ENCODE measurements around the gene TIMM17A. TPM values are rescaled to one million over a fixed set of nuclear protein-coding genes. Genes with fewer than 3 reads are reported as not detected.
A peak's percentile ranks its signal among the peaks of the same experiment; 100 is the strongest.

The TIMM17A gene
- polyA plus RNA-seq, 3 donors, result 27.4 to 50.3 (median 45.4) TPM

- H3K4me1 Mint-ChIP-seq, result no peaks in the 10 kb centered on the region
- Histone ChIP-seq H3K9ac (ENCODE audit: insufficient read depth, low read length, poor library complexity, severe bottlenecking) (no peak overlapping the region), H4K20me1 (ENCODE audit: insufficient read depth, low read length) (no peaks in the 10 kb centered on the region), H2AFZ (ENCODE audit: insufficient read depth, low read depth, low read length, poor library complexity, severe bottlenecking) (no peak overlapping the region), H3K4me3 (replicated peaks in 1 of 3; ENCODE audit: low read depth in 2 of 3, low read length in 3 of 3) (no peak overlapping the region), H3K9me3 (replicated peaks in 1 of 2; ENCODE audit: control insufficient read depth in 1 of 2, insufficient read depth in 1 of 2, low read length in 2 of 2) (no peaks in the 10 kb centered on the region), H3K27me3 (ENCODE audit: control insufficient read depth in 2 of 2, insufficient read depth in 2 of 2, low read length in 2 of 2) (no peaks in the 10 kb centered on the region), H3K4me2 (replicated peaks; ENCODE audit: extremely low read depth, low read length, poor library complexity, severe bottlenecking) (no peak overlapping the region), H3K36me3 (replicated peaks in 1 of 2; ENCODE audit: control insufficient read depth in 1 of 2, insufficient read depth in 2 of 2, low read length in 2 of 2) (peaks cover 0 to 17% of the 10 kb centered on the region in 2 donors), H3K79me2 (ENCODE audit: insufficient read depth, low read length) (no peaks in the 10 kb centered on the region), H3K4me1 (ENCODE audit: control insufficient read depth in 1 of 2, insufficient read depth in 2 of 2, low read length in 2 of 2) (no peaks in the 10 kb centered on the region), H3K27ac (ENCODE audit: low read depth in 1 of 2, low read length in 2 of 2) (no peak overlapping the region)
- H3K4me3 Mint-ChIP-seq, result no peak overlapping the region
- peaks cover 1 to 6% (median 2%) of the 10 kb centered on the region in 3 donors for H3K27me3 Mint-ChIP-seq (ENCODE audit: low read depth in 3 of 3)
- H3K27ac Mint-ChIP-seq, result peak overlapping the region in 1 of 7 donors; percentile 77
- peaks cover 13 to 24% of the 10 kb centered on the region in 2 donors for H3K36me3 Mint-ChIP-seq
- intact Hi-C loops (cut with micrococcal nuclease), result no loop called here
- no peak for DNase-seq
- no peaks in the 10 kb centered on the region for H3K9me3 Mint-ChIP-seq
- 64% methylated on average over 6 of the region's 9 CpGs for WGBS (ENCODE audit: insufficient coverage)
- TF ChIP-seq, protein P1, sequence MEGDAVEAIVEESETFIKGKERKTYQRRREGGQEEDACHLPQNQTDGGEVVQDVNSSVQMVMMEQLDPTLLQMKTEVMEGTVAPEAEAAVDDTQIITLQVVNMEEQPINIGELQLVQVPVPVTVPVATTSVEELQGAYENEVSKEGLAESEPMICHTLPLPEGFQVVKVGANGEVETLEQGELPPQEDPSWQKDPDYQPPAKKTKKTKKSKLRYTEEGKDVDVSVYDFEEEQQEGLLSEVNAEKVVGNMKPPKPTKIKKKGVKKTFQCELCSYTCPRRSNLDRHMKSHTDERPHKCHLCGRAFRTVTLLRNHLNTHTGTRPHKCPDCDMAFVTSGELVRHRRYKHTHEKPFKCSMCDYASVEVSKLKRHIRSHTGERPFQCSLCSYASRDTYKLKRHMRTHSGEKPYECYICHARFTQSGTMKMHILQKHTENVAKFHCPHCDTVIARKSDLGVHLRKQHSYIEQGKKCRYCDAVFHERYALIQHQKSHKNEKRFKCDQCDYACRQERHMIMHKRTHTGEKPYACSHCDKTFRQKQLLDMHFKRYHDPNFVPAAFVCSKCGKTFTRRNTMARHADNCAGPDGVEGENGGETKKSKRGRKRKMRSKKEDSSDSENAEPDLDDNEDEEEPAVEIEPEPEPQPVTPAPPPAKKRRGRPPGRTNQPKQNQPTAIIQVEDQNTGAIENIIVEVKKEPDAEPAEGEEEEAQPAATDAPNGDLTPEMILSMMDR (IDR thresholded peaks at IDR 0.05), result no peak
These were observed 60.9 kb downstream of the TIMM17A start for GRCh38 chr1:202016022-202016810.

DNA sequence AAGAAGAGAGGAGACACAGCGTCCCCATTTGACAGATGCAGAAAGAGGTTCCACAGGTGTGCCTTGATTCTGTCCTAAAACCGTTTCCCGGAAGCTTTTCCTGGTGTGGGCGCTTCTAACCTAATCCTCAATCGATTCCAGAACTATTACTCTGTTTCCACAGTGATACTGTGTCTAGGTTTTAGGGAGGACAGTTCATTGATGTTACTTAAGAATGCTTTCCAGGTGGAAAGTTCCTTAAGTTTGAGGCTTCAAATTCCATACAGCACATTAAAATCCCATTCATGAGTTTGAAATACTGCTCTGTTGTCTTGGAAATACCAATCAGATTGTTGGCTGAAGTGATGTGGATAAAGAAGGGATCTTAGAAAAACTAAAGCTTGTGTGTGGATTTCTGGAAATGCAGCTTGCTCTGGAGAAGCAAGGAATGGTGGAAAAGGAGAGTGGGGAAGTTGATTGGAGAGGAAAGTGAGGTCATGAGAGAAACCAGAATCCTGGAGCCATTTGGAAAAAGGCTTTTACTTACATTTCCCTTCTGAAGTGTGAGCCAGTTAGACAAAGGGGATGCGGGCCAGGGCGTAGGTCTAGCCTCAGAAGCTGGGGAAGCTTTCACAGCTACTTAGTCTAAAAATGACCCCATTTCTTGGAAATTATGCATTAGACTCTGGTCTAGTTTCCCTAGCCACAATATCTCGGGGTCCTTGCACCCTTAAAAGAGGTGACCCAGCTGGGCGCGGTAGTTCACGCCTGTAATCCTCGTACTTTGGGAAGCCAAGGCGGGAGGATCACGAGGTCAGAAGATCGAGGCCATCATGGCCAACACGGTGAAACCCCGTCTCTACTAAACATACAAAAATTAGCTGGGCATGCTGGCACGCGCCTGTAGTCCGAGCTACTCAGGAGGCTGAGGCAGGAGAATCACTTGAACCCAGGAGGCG is 61.8 kb downstream of the TIMM17A start:
- peaks cover 13 to 24% of the 10 kb centered on the region in 2 donors for H3K36me3 Mint-ChIP-seq
- Histone ChIP-seq H3K9me3 (replicated peaks in 1 of 2; ENCODE audit: control insufficient read depth in 1 of 2, insufficient read depth in 1 of 2, low read length in 2 of 2) (no peaks in the 10 kb centered on the region), H4K20me1 (ENCODE audit: insufficient read depth, low read length) (no peaks in the 10 kb centered on the region), H3K27me3 (ENCODE audit: control insufficient read depth in 2 of 2, insufficient read depth in 2 of 2, low read length in 2 of 2) (no peaks in the 10 kb centered on the region), H3K36me3 (replicated peaks in 1 of 2; ENCODE audit: control insufficient read depth in 1 of 2, insufficient read depth in 2 of 2, low read length in 2 of 2) (peaks cover 0 to 17% of the 10 kb centered on the region in 2 donors), H3K9ac (ENCODE audit: insufficient read depth, low read length, poor library complexity, severe bottlenecking) (no peak overlapping the region), H3K4me1 (ENCODE audit: control insufficient read depth in 1 of 2, insufficient read depth in 2 of 2, low read length in 2 of 2) (no peaks in the 10 kb centered on the region), H3K79me2 (ENCODE audit: insufficient read depth, low read length) (no peaks in the 10 kb centered on the region), H3K4me3 (replicated peaks in 1 of 3; ENCODE audit: low read depth in 2 of 3, low read length in 3 of 3) (no peak overlapping the region), H3K4me2 (replicated peaks; ENCODE audit: extremely low read depth, low read length, poor library complexity, severe bottlenecking) (no peak overlapping the region), H3K27ac (ENCODE audit: low read depth in 1 of 2, low read length in 2 of 2) (no peak overlapping the region), H2AFZ (ENCODE audit: insufficient read depth, low read depth, low read length, poor library complexity, severe bottlenecking) (no peak overlapping the region)
- TF ChIP-seq, protein P1 (IDR thresholded peaks at IDR 0.05), result no peak
- no peaks in the 10 kb centered on the region for H3K4me1 Mint-ChIP-seq
- intact Hi-C loops (cut with micrococcal nuclease), result no loop called here
- no peaks in the 10 kb centered on the region for H3K9me3 Mint-ChIP-seq
- WGBS (ENCODE audit: insufficient coverage), result 96% methylated on average over 13 of the region's 21 CpGs
- H3K27ac Mint-ChIP-seq, result no peak overlapping the region
- no peak overlapping the region for H3K4me3 Mint-ChIP-seq
- DNase-seq, result no peak
- H3K27me3 Mint-ChIP-seq (ENCODE audit: low read depth in 3 of 3), result peaks cover 0 to 6% (median 2%) of the 10 kb centered on the region in 3 donors

Data from CD14-positive monocyte (primary cell).